OCI-LY1 (cell line): ENCODE measurements around the gene LRCH3.

Experiments
- CTCF ChIP-seq: fragments of 200-600 bp; sonication (generic), shearing (Covaris generic); IDR thresholded peaks from 2 replicates; pipeline ENCODE4 v1.5.1; 2017; ENCODE audit warnings: mild to moderate bottlenecking, antibody characterized with exemption, low read length, moderate library complexity, mixed read lengths
- EZH2 ChIP-seq: fragments of 200-600 bp; sonication (generic), shearing (Covaris generic); IDR thresholded peaks from 2 replicates; pipeline ENCODE4 v1.8.0; 2017; ENCODE audit warnings: borderline replicate concordance, mixed run types, mild to moderate bottlenecking, antibody characterized with exemption, low read length, moderate library complexity, mixed read lengths

- TF ChIP-seq CTCF (no peak), EZH2 (no peak)
Observed at GRCh38 chr3:197794115-197794514, 3.1 kb downstream of the LRCH3 start.
